ENCODE measurements around the gene GSPT1. TPM values are rescaled to one million over a fixed set of nuclear protein-coding genes. Genes with fewer than 3 reads are reported as not detected.
"Not testable (repeated sequence)": the region's sequence is repeated elsewhere in the genome, so short reads cannot be mapped to it uniquely, and the experiment has no call there.

Gene GSPT1
- polyA plus RNA-seq (2013, experiment 1 of 4) = 101 TPM
- polyA plus RNA-seq (2013, experiment 2 of 4) = 98.8 TPM
- polyA plus RNA-seq (2013, experiment 3 of 4) = 81.3 TPM
- polyA plus RNA-seq (2013, experiment 4 of 4) = 80.6 TPM

DNA sequence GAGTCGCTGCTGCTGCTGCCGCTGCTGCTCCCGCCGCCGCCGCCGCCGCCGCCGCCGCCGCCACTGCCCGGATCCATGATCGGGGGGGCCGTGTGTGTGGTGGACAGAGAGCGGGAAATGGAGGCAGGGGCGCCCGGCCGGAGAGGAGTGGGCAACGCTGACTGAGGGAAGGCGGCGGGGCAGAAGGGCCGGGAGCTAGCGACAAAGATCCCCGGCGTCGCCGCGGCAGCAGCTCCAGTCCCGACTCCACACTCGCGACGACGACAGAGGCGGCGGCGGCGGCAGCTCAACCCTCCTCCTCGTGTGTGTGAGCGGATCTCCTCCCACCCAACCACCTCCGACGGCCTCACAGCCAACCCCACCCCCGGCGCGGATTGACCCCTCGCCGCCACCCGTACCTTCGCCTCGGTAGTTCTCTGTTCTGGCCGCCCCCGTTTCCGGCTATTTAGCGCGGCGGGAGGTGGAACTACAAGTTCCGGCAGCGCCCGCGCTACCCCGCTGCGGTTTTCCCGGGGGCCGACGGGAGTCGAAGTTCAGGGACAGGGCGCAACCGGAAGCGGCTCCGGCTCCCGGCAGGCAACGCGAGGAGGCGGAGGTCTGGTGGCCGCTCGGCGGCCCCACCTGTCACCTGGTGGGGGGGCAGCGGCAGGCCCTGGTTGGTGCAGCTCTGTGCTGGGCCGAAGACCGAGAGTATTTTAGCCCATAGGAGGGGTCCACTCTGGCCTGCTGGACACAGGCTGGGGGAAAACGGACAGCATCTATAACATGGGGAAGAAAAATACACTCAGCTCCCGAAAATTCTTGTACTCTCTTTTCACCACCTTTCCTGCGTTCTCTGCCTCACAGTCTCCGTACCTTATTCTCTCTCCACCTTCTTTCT, at the start of gene GSPT1:
Gene GSPT1, minus strand, starts transcription at position 313 of the 880 bp plus-strand sequence. Its CDS starts 236 bp downstream, at position 77.
- no peaks in the 10 kb centered on the region for H3K36me3 ChIP-seq (ENCODE audit: control insufficient read depth, insufficient read depth, low read length)
- WGBS, 2 experiments = 3% methylated on average over 84 of the region's 84 CpGs
- no peaks in the 10 kb centered on the region for H3K27me3 ChIP-seq (ENCODE audit: control insufficient read depth, insufficient read depth, low read length, poor library complexity, severe bottlenecking)
- peak within 1 kb of the TSS; percentile 78 for H3K4me3 ChIP-seq (ENCODE audit: insufficient read depth, low read depth, low read length)
- H3K9me3 ChIP-seq (ENCODE audit: control insufficient read depth, low read length) = no peaks in the 10 kb centered on the region
- H3K27ac ChIP-seq (ENCODE audit: insufficient read depth, low read depth, low read length, poor library complexity, severe bottlenecking) = peak within 1 kb of the TSS; percentile 38
- H3K4me1 ChIP-seq (ENCODE audit: control insufficient read depth, insufficient read depth, low read length) = peaks cover 4% of the 10 kb centered on the region

GRCh38 chr16:11964761-11965551, 49.2 kb upstream of the GSPT1 start, which contains the start of gene TNFRSF17:
Gene TNFRSF17 (plus strand): TSS chr16:11965210. CDS start chr16:11965325, 115 bp downstream.
- H3K4me1 ChIP-seq (ENCODE audit: control insufficient read depth, insufficient read depth, low read length) = no peaks in the 10 kb centered on the region
- H3K36me3 ChIP-seq (ENCODE audit: control insufficient read depth, insufficient read depth, low read length) = no peaks in the 10 kb centered on the region
- no peak within 1 kb of the TSS for H3K27ac ChIP-seq (ENCODE audit: insufficient read depth, low read depth, low read length, poor library complexity, severe bottlenecking)
- 85 to 86% methylated on average over 9 of the region's 9 CpGs for WGBS, 2 experiments
- H3K9me3 ChIP-seq (ENCODE audit: control insufficient read depth, low read length) = no peaks in the 10 kb centered on the region
- H3K4me3 ChIP-seq (ENCODE audit: insufficient read depth, low read depth, low read length) = no peak within 1 kb of the TSS
- H3K27me3 ChIP-seq (ENCODE audit: control insufficient read depth, insufficient read depth, low read length, poor library complexity, severe bottlenecking) = no peaks in the 10 kb centered on the region

DNA sequence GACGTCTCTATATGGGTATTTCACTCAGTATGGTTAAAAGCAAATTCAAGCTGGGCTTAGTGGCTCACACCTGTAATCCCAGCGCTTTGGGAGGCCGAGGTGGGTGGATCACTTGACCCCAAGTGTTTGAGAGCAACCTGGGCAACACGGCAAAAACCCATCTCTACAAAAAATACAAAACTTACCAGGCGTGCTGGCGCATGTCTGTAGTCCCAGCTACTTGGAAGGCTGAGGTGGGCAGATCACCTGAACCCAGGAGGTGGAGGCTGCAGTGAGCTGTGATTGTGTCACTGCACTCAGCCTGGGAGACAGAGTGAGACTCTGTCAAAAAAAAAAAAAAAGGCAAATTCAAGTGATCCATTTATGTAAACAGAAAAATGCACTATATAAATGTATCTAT, 48.0 kb upstream of the GSPT1 start:
- no peak overlapping the region for H3K27ac ChIP-seq (ENCODE audit: insufficient read depth, low read depth, low read length, poor library complexity, severe bottlenecking)
- 89 to 95% methylated on average over 6 of the region's 6 CpGs for WGBS, 2 experiments
- no peaks in the 10 kb centered on the region for H3K4me1 ChIP-seq (ENCODE audit: control insufficient read depth, insufficient read depth, low read length)
- H3K4me3 ChIP-seq (ENCODE audit: insufficient read depth, low read depth, low read length) = no peak overlapping the region
- H3K9me3 ChIP-seq (ENCODE audit: control insufficient read depth, low read length) = no peaks in the 10 kb centered on the region
- no peaks in the 10 kb centered on the region for H3K36me3 ChIP-seq (ENCODE audit: control insufficient read depth, insufficient read depth, low read length)
- H3K27me3 ChIP-seq (ENCODE audit: control insufficient read depth, insufficient read depth, low read length, poor library complexity, severe bottlenecking) = no peaks in the 10 kb centered on the region

DNA sequence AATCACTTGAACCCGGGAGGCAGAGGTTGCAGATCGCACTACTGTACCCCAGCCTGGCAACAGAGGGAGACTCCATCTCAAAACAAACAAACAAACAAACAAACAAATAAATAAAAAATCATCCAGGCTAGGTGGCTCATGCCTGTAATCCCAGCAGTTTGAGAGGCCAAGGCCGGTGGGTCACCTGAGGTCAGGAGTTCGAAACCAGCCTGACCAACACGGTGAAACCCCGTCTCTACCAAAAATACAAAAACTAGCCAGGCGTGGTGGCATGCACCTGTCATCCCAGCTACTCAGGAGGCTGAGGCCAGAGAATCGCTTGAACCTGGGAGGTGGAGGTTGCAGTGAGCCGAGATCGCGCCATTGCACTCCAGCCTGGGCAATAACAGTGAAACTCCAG, 47.2 kb upstream of the GSPT1 start:
- H3K4me3 ChIP-seq (ENCODE audit: insufficient read depth, low read depth, low read length); H3K27me3 ChIP-seq (ENCODE audit: control insufficient read depth, insufficient read depth, low read length, poor library complexity, severe bottlenecking); H3K36me3 ChIP-seq (ENCODE audit: control insufficient read depth, insufficient read depth, low read length); H3K27ac ChIP-seq (ENCODE audit: insufficient read depth, low read depth, low read length, poor library complexity, severe bottlenecking); H3K9me3 ChIP-seq (ENCODE audit: control insufficient read depth, low read length); H3K4me1 ChIP-seq (ENCODE audit: control insufficient read depth, insufficient read depth, low read length): not testable (repeated sequence)
- WGBS, 2 experiments = 93 to 94% methylated on average over 11 of the region's 11 CpGs

- not testable (repeated sequence) for H3K4me3 ChIP-seq (ENCODE audit: insufficient read depth, low read depth, low read length); H3K4me1 ChIP-seq (ENCODE audit: control insufficient read depth, insufficient read depth, low read length); H3K27me3 ChIP-seq (ENCODE audit: control insufficient read depth, insufficient read depth, low read length, poor library complexity, severe bottlenecking); H3K27ac ChIP-seq (ENCODE audit: insufficient read depth, low read depth, low read length, poor library complexity, severe bottlenecking); H3K36me3 ChIP-seq (ENCODE audit: control insufficient read depth, insufficient read depth, low read length); H3K9me3 ChIP-seq (ENCODE audit: control insufficient read depth, low read length)
- 95 to 96% methylated on average over 5 of the region's 5 CpGs for whole genome bisulfite sequencing, 2 experiments
These were observed 46.7 kb upstream of the GSPT1 start for GRCh38 chr16:11962457-11962856.

DNA sequence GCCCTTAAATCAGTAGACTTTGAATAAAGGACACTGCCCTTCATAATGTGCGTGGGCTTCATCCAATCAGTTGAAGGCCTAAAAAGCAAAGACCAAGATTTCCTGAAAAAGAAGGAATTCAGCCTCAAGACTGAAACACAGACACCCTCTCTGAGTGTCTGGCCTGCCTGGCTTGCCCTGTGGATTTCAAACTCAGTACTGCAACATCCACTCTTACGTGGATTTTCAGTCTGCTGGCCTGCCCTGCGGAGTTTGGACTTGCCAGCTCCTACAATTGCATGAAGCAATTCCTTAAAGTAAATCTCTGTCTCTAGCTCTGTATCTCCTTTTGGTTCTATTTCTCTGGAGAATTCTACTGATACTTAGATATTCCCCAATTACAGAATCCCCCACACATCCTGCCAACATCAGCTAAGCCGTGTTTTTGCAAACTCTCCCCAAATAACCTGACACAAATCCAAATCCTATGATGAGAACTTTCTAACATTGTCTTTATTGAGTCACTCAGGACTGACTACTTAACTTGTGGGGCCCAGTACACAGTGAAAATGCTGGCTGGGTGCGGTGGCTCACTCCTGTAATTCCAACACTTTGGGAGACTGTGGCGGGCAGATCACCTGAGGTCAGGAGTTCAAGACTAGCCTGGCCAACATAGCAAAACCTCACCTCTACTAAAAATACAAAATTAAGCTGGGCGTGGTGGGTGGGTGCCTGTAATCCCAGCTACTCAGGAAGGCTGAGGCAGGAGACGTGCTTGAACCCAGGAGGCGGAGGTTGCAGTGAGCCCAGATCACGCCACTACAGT, 42.0 kb upstream of the GSPT1 start:
- no peaks in the 10 kb centered on the region for H3K36me3 ChIP-seq (ENCODE audit: control insufficient read depth, insufficient read depth, low read length)
- H3K27ac ChIP-seq (ENCODE audit: insufficient read depth, low read depth, low read length, poor library complexity, severe bottlenecking) = no peak overlapping the region
- no peaks in the 10 kb centered on the region for H3K9me3 ChIP-seq (ENCODE audit: control insufficient read depth, low read length)
- WGBS, 2 experiments = 93% methylated on average over 10 of the region's 10 CpGs
- H3K4me1 ChIP-seq (ENCODE audit: control insufficient read depth, insufficient read depth, low read length) = no peaks in the 10 kb centered on the region
- no peak overlapping the region for H3K4me3 ChIP-seq (ENCODE audit: insufficient read depth, low read depth, low read length)
- H3K27me3 ChIP-seq (ENCODE audit: control insufficient read depth, insufficient read depth, low read length, poor library complexity, severe bottlenecking) = no peaks in the 10 kb centered on the region

DNA sequence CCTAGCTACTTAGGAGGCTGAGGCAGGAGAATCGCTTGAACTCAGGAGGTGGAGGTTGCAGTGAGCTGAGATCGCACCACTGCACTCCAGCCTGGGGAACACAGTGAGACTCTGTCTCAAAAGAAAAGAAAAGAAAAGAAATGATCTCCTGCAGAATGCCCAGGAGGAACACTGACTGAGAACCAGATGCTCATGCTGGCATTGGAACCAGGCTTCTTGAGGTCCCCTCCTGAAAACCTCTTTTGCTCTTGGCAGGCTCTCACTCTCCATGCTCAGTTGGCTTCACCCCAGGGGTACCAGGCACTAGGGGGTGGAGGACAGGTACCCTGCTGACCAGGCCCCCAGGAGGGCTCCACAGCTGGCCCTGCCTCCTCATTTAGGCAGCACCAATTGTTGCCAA, 40.8 kb upstream of the GSPT1 start:
- Histone ChIP-seq H3K27ac (ENCODE audit: insufficient read depth, low read depth, low read length, poor library complexity, severe bottlenecking) (no peak overlapping the region), H3K27me3 (ENCODE audit: control insufficient read depth, insufficient read depth, low read length, poor library complexity, severe bottlenecking) (no peaks in the 10 kb centered on the region), H3K36me3 (ENCODE audit: control insufficient read depth, insufficient read depth, low read length) (no peaks in the 10 kb centered on the region), H3K4me1 (ENCODE audit: control insufficient read depth, insufficient read depth, low read length) (no peaks in the 10 kb centered on the region), H3K9me3 (ENCODE audit: control insufficient read depth, low read length) (no peaks in the 10 kb centered on the region), H3K4me3 (ENCODE audit: insufficient read depth, low read depth, low read length) (no peak overlapping the region)
- WGBS, 2 experiments = 82 to 92% methylated on average over 2 of the region's 2 CpGs

- H3K36me3 ChIP-seq (ENCODE audit: control insufficient read depth, insufficient read depth, low read length) = no peaks in the 10 kb centered on the region
- H3K4me3 ChIP-seq (ENCODE audit: insufficient read depth, low read depth, low read length) = no peak overlapping the region
- no peak overlapping the region for H3K27ac ChIP-seq (ENCODE audit: insufficient read depth, low read depth, low read length, poor library complexity, severe bottlenecking)
- H3K27me3 ChIP-seq (ENCODE audit: control insufficient read depth, insufficient read depth, low read length, poor library complexity, severe bottlenecking) = no peaks in the 10 kb centered on the region
- H3K9me3 ChIP-seq (ENCODE audit: control insufficient read depth, low read length) = no peaks in the 10 kb centered on the region
- 80 to 81% methylated on average over 8 of the region's 8 CpGs for WGBS, 2 experiments
- no peaks in the 10 kb centered on the region for H3K4me1 ChIP-seq (ENCODE audit: control insufficient read depth, insufficient read depth, low read length)
These were observed 40.0 kb upstream of the GSPT1 start for GRCh38 chr16:11955713-11956123.

DNA sequence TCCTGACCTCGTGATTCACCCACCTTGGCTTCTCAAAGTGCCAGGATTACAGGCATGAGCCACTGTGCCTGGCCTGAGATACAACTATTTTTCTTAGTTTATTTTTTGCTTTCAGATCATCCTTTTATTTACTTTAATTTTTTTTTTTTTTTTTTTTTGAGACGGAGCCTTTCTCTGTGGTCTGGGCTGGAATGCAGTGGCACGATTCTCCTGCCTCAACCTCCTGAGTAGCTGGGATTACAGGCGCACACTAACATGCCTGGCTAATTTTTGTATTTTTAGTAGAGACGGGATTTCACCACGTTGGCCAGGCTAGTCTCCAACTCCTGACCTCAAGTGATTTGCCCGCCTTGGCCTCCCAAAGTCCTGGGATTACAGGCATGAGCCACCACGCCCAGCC, 37.8 kb upstream of the GSPT1 start:
- H3K4me3 ChIP-seq (ENCODE audit: insufficient read depth, low read depth, low read length); H3K4me1 ChIP-seq (ENCODE audit: control insufficient read depth, insufficient read depth, low read length); H3K36me3 ChIP-seq (ENCODE audit: control insufficient read depth, insufficient read depth, low read length); H3K27me3 ChIP-seq (ENCODE audit: control insufficient read depth, insufficient read depth, low read length, poor library complexity, severe bottlenecking); H3K27ac ChIP-seq (ENCODE audit: insufficient read depth, low read depth, low read length, poor library complexity, severe bottlenecking); H3K9me3 ChIP-seq (ENCODE audit: control insufficient read depth, low read length): not testable (repeated sequence)
- 91 to 93% methylated on average over 7 to 8 of the region's 8 CpGs for WGBS, 2 experiments

Measured in ectodermal cell (in vitro differentiated cells).